WI38 (cell line): Measurements from ENCODE around the gene LITAFD.

Experiments
- H3K4me3 ChIP-seq: 2 replicates; pipeline ENCODE4 v1.5.1; 2011; ENCODE audit warnings: low read depth, mild to moderate bottlenecking, control low read depth, low read length
- CTCF ChIP-seq: IDR thresholded peaks from 2 replicates; pipeline ENCODE4 v1.5.1; 2012; ENCODE audit warnings: low read depth, mild to moderate bottlenecking, control low read depth, low read length

Gene LITAFD

GRCh38 chr16:8920645-8921346, 38.6 kb downstream of the LITAFD start:
- no peak for TF ChIP-seq CTCF
- H3K4me3 ChIP-seq: no peak overlapping the region

- TF ChIP-seq CTCF: no peak
- H3K4me3 ChIP-seq: no peak overlapping the region
Observed at GRCh38 chr16:8921347-8921984, 39.3 kb downstream of the LITAFD start.

- no peak for TF ChIP-seq CTCF
- no peak overlapping the region for H3K4me3 ChIP-seq
Observed at GRCh38 chr16:8923199-8923598, 41.0 kb downstream of the LITAFD start.

- no peak overlapping the region for H3K4me3 ChIP-seq
- no peak for TF ChIP-seq CTCF
Observed at GRCh38 chr16:8924214-8924613, 42.1 kb downstream of the LITAFD start.

- TF ChIP-seq CTCF: no peak
- H3K4me3 ChIP-seq: no peak overlapping the region
Observed at GRCh38 chr16:8925455-8925854, 43.3 kb downstream of the LITAFD start.

- H3K4me3 ChIP-seq: no peak overlapping the region
- TF ChIP-seq CTCF: no peak
Observed at GRCh38 chr16:8926827-8927226, 44.7 kb downstream of the LITAFD start.

GRCh38 chr16:8928467-8928957, 46.4 kb downstream of the LITAFD start:
- no peak for TF ChIP-seq CTCF
- no peak overlapping the region for H3K4me3 ChIP-seq
